HepG2 (cell line): Measurements from ENCODE around the gene ORC2. TPM values are rescaled to one million over a fixed set of nuclear protein-coding genes. Genes with fewer than 3 reads are reported as not detected.

Source experiments
- ETS1 ChIP-seq: sonication (generic); formaldehyde crosslinking; IDR thresholded peaks from 2 replicates; pipeline ENCODE4 v1.4.0; 2020; ENCODE audit warnings: missing genetic modification reagents
- FOXP1 ChIP-seq, 2 experiments: fragments of 450-650 bp in 1 of 2; IDR thresholded peaks; 2 replicates each; pipeline ENCODE4 v1.6.1; 2017 to 2018; ENCODE audit warnings: antibody characterized with exemption in 1 of 2
- HDAC1 ChIP-seq: sonication (generic); formaldehyde crosslinking; IDR thresholded peaks from 2 replicates; pipeline ENCODE4 v1.5.1; 2020; ENCODE audit warnings: mild to moderate bottlenecking, missing genetic modification reagents
- HOXA3 ChIP-seq: sonication (generic); formaldehyde crosslinking; IDR thresholded peaks from 2 replicates; pipeline ENCODE4 v1.5.0; 2020; ENCODE audit warnings: missing genetic modification reagents
- IKZF5 ChIP-seq: IDR thresholded peaks from 2 replicates; pipeline ENCODE4 v1.6.1; 2018; ENCODE audit warnings: missing genetic modification reagents, mild to moderate bottlenecking, missing compliant biosample characterization
- PAF1 ChIP-seq: IDR thresholded peaks from 2 replicates; pipeline ENCODE4 v1.6.1; 2016; ENCODE audit warnings: missing genetic modification reagents, missing compliant biosample characterization
- POLR2AphosphoS5 ChIP-seq: IDR thresholded peaks from 2 replicates; pipeline ENCODE4 v1.6.1; 2012; ENCODE audit warnings: low read depth, low read length
- SIN3A ChIP-seq: IDR thresholded peaks from 2 replicates; pipeline ENCODE4 v1.6.1; 2011; ENCODE audit warnings: low read depth, mild to moderate bottlenecking, control low read depth, low read length, borderline replicate concordance
- THAP11 ChIP-seq: IDR thresholded peaks from 2 replicates; pipeline ENCODE4 v1.6.1; 2016; ENCODE audit warnings: missing biosample characterization, missing genetic modification reagents
- THRA ChIP-seq: sonication (generic); formaldehyde crosslinking; IDR thresholded peaks from 2 replicates; pipeline ENCODE4 v1.4.0; 2020; ENCODE audit warnings: missing genetic modification reagents, borderline replicate concordance
- ZBTB7B ChIP-seq: sonication (generic); formaldehyde crosslinking; IDR thresholded peaks from 2 replicates; pipeline ENCODE4 v1.4.0; 2020; ENCODE audit warnings: missing genetic modification reagents
- ZFP36L1 ChIP-seq: sonication (generic); formaldehyde crosslinking; IDR thresholded peaks from 2 replicates; pipeline ENCODE4 v1.8.0; 2022; ENCODE audit warnings: mild to moderate bottlenecking, missing genetic modification reagents, moderate library complexity
- ZNF225 ChIP-seq: sonication (generic); formaldehyde crosslinking; IDR thresholded peaks from 2 replicates; pipeline ENCODE4 v1.4.0; 2020; ENCODE audit warnings: mild to moderate bottlenecking, missing genetic modification reagents
- ZNF501 ChIP-seq: sonication (generic); formaldehyde crosslinking; IDR thresholded peaks from 2 replicates; pipeline ENCODE4 v1.5.1; 2020; ENCODE audit warnings: mild to moderate bottlenecking, moderate library complexity, missing genetic modification reagents
- ZNF543 ChIP-seq: sonication (generic); formaldehyde crosslinking; IDR thresholded peaks from 2 replicates; pipeline ENCODE4 v1.4.0; 2020; ENCODE audit warnings: mild to moderate bottlenecking, missing genetic modification reagents
- ZNF597 ChIP-seq: sonication (generic); formaldehyde crosslinking; IDR thresholded peaks from 2 replicates; pipeline ENCODE4 v1.5.0; 2020; ENCODE audit warnings: missing genetic modification reagents
- ZNF609 ChIP-seq: sonication (generic); formaldehyde crosslinking; IDR thresholded peaks from 2 replicates; pipeline ENCODE4 v1.4.0; 2020; ENCODE audit warnings: mild to moderate bottlenecking, missing genetic modification reagents, borderline replicate concordance
- ZNF816 ChIP-seq: sonication (generic); formaldehyde crosslinking; IDR thresholded peaks from 2 replicates; pipeline ENCODE4 v1.8.0; 2022; ENCODE audit warnings: missing genetic modification reagents, mild to moderate bottlenecking, borderline replicate concordance
- ZSCAN5A ChIP-seq: sonication (generic); formaldehyde crosslinking; IDR thresholded peaks from 2 replicates; pipeline ENCODE4 v1.8.0; 2022; ENCODE audit warnings: mild to moderate bottlenecking, missing genetic modification reagents, borderline replicate concordance
- polyA plus RNA-seq, 8 experiments: library from polyadenylated mRNA; depleted of rRNA in 3 of 8; stranded (reverse) in 7 of 8; unstranded in 1 of 8; fragments of >200 nt; fragmentation: Illumina TruSeq in 4 of 8; extraction: Trizol in 4 of 8; gene quantifications; 2 replicates each; pipeline versions ENCODE4 v1.2.1 to v1.2.3, GENCODE V29; 2011 to 2016; ENCODE audit warnings: low read depth in 4 of 8, missing spikeins in 1 of 8, mixed read lengths in 1 of 8; ENCODE audit not compliant: insufficient read depth in 1 of 8
- total RNA-seq, 5 experiments: library from RNA; depleted of rRNA; stranded (reverse); fragments of >200 nt; fragmentation: Illumina TruSeq; extraction: Trizol; gene quantifications; 2 replicates each; pipeline ENCODE4 v1.2.3, GENCODE V29; 2016; ENCODE audit warnings: low read depth in 1 of 5

Gene ORC2
- total and polyA plus RNA-seq, 2 of the 13 experiments (the other 11 are each of a cell fraction or from before 2014, with no cell fraction given): 19.3 to 73.5 TPM

- TF ChIP-seq SIN3A (0 out of 2 replicates have a peak, but pooled peaks have one; percentile 21), THRA (CRISPR knock-in tag) (no peak), PAF1 (CRISPR knock-in tag) (0 out of 2 replicates have a peak, but pooled peaks have one; percentile 71), ZFP36L1 (CRISPR knock-in tag) (0 out of 2 replicates have a peak, but pooled peaks have one; percentile 51), ZBTB7B (no peak), ETS1 (CRISPR knock-in tag) (no peak), ZNF225 (no peak), ZNF543 (CRISPR knock-in tag) (no peak), POLR2AphosphoS5 (peak; percentile 60), ZSCAN5A (0 out of 2 replicates have a peak, but pooled peaks have one; percentile 30), HDAC1 (CRISPR knock-in tag) (peak; percentile 68), HOXA3 (CRISPR knock-in tag) (peak; percentile 67), ZNF501 (CRISPR knock-in tag) (no peak), FOXP1 (IDR thresholded peaks at IDR 0.05) (no peak), FOXP1 (CRISPR knock-in tag; IDR thresholded peaks at IDR 0.05) (peak; percentile 3; the same call in 1 of the 2 replicates), IKZF5 (CRISPR knock-in tag) (no peak), ZNF816 (CRISPR knock-in tag) (0 out of 2 replicates have a peak, but pooled peaks have one; percentile 46), ZNF609 (CRISPR knock-in tag) (0 out of 2 replicates have a peak, but pooled peaks have one; percentile 25), ZNF597 (CRISPR knock-in tag) (no peak), THAP11 (no peak)
Observed at GRCh38 chr2:200862532-200863000, 100.9 kb downstream of the ORC2 start (continued).
